HG02571 (cell line): ENCODE results near the gene UBAC2.
"Not testable (repeated sequence)": the region's sequence is repeated elsewhere in the genome, so short reads cannot be mapped to it uniquely, and the experiment has no call there.

ENCODE experiments used
- ATAC-seq: cut with Tn5 transposase; IDR thresholded peaks from one replicate; pipeline ENCODE4 v1.9.1; 2021; ENCODE audit warnings: mild to moderate bottlenecking, moderate library complexity; ENCODE audit not compliant: unreplicated experiment

The UBAC2 gene

DNA sequence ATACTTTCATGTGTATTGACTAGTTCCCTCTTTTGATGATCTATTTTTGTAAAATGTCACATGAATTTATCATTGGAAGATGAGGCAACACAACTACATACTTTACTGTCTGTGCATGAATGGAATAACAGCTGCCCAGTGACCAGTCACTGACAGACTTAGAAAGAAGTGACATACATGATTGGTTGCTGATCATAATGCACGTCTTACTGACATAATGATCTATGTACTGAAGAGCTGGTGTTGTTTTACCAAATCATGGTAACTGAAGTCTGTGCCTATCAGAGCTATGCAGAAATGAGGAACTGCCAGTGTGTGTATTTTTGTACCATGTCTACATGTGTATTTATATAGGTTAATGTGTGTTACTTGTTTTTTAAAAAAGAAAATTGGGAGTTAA, 31.1 kb downstream of the UBAC2 start:
- ATAC-seq: no peak

DNA sequence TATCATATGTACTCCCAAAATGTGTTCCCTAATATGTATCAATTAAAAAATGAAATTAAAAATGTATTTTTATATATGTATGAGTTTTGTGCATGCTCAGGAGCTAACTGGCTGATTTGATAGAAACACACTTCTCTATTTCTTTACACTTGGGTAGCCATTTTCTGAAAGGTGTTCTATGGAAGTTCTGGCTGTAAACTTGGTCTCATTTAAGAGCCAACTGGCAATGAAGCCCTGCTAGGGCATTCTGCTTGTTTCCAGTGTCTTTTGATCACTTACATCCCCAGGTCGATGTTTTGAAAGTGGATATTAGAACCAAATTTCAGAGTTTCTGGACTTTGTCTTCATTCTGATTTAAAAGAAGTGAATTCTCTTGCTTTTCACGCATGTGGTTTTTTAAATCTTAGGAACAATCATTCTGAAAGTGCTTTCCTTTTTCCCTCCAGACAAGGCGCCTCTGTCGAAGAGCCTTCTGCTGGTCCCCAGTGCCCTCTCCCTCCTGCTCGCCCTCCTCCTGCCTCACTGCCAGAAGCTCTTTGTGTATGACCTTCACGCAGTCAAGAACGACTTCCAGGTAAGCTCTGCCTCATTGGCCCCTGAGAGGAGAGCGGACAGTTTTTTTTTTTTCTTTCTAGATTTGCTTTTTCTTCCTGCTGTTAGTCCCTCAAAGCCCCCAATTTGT, 37.5 kb downstream of the UBAC2 start:
- no peak for ATAC-seq

DNA sequence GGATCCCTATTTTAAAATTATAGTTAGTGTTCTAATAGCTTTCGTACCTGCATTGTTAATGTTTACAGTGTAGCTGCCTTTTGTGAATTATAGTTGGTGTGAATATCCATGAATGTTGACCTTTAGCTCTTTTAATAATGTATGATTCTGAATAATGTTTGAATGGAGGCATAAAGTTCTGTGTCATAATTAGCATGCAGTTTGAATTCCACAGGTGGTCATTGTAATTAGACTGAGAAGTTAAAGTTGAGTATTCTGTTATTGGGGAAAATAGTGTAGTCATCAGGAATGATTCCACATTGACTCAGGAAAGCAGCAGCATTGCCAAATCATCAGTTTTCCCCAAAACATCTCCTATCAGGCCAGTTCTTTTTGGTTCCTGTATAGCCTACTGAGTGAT, 45.4 kb downstream of the UBAC2 start:
- no peak for ATAC-seq

DNA sequence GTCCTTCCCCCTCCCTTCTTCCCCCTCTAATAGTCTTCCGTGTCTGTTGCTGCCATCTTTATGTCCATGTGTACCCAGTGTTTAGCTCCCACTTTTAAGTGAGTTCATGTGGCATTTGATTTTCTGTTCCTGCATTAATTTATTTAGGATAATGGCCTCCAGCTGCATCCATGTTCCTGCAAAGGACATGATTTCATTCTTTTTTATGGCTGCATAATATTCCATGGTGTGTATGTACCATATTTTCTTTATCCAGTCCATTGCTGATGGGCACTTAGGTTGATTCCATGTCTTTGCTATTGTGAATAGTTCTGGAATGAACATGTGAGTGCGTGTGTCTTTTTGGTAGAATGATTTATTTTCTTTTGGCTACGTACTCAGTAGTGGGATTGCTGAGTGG, 48.5 kb downstream of the UBAC2 start:
- ATAC-seq: not testable (repeated sequence)

DNA sequence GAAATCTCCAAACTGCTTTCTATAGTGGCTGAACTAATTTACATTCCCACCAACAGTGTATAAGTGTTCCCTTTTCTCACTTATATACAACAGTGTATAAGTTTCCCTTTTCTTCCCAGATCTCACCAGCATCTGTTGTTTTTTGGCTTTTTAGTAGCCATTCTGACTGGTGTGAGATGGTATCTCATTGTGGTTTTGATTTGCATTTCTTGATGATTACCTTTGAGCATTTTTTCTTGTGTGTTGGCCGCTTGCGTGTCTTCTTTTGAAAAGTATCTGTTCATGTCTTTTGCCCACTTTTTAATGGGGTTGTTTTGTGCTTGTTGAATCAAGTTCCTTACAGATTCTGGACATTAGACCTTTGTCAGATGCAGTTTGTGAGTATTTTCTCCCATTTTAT, 49.0 kb downstream of the UBAC2 start:
- not testable (repeated sequence) for ATAC-seq

DNA sequence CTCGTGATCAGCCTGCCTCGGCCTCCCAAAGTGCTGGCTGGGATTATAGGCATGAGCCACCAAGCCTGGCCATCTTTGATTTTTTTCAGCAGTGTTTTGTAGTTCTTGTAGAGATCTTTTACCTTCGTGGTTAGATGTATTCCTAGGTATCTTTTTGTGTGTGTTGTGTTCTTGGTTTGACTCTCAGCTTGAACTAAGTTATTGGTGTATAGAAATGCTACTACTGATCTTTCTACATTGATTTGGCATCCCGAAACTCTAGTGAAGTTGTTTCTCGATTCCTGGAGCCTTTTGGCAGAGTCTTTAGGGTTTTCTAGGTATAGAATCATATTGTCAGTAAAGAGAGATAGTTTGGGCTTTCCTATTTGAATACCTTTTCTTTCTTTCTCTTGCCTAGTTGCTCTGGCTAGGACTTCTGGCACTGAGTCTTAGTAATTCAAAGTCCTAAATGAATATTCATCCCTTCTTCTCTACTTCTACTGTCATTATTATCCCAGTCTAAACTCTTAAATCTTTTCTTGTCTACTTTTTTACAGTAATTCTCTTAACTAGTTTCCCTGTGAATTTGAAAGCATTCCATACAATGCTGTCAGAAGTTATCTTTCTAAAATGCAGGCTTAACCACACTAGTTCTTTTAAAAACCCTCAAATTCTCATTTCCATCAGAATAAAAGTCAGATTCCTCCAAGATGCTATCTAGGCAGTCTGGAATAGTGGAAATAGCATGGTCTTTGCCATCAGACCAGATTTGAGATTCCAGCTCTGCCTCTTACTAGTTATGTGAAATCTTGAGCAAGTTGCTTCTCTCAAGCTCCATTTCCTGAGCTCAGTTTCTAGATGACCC, 50.5 kb downstream of the UBAC2 start:
- ATAC-seq: no peak

DNA sequence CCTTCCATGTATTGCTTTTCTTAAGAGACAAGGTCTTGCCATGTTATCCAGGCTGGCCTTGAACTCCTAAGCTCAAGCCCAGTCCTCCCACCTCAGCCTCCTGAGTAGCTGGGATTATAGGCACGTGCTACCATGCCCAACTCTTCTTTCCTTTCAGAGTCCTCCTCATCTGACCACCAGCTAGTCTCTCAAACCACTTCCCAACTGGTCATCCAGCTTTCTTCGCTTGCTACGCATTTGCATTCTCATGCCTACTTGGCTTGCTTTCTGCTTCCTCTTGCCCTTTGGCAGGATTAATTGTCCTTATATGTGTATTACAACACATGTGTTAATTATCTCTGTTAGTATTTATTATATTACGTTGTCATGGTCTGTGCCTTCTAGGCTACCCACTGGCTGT, 51.3 kb downstream of the UBAC2 start:
- ATAC-seq: no peak

DNA sequence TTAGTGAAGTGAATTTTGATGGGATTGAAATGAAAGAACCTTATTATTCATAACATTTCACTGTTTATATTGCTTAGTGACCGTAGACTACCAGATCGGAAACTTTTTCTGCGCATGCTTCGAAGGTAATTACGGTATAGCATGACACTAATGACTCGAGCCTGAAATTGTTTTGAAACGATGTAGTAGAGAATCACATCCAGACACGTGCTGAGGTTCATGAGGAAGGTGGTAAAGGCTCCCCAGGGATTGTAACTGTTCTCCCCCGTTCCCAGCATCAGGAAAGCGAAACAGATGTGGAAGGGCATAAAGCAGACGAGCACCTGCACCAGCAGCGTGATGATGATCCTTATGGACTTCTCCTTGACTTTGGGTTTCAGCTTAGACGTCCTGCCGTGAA, 54.2 kb downstream of the UBAC2 start:
- ATAC-seq: no peak

DNA sequence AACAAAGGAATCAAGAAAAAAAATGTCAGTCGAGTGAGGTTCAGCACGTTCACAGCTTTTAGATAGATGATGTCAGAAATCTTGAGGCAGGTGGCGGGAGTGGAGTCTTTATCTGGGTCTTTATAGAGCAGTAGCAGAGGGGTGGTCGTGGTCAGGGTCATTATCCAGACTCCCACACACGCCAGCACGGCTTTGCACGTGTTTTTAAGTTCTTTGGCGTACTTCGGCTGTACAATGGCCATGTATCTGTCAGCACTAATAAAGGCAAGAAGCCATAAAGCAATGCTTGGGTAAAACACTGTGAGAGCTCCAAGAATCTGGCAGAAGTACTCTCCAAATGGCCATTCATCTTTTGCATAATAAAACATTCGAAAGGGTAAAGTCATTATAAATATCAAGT, 54.6 kb downstream of the UBAC2 start:
- no peak for ATAC-seq

DNA sequence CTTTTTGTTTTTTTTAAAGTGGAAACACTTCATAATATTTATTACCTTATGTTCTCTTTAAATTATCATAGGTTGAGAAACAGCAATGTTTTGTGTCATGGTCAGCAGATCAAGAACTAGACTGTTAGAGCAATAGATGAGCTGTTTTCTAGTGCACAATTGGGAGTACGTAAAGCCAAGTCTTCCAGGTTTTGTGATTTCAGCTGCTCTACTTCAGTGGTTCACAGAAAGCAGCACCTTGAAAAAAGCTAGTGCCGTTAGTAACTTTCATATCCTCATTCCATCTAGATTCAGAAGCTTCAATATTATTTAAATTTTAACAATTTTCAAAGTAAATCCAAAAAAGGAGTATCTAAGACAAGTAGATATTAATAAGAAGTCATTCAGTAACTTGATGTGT, 55.6 kb downstream of the UBAC2 start:
- ATAC-seq: no peak

DNA sequence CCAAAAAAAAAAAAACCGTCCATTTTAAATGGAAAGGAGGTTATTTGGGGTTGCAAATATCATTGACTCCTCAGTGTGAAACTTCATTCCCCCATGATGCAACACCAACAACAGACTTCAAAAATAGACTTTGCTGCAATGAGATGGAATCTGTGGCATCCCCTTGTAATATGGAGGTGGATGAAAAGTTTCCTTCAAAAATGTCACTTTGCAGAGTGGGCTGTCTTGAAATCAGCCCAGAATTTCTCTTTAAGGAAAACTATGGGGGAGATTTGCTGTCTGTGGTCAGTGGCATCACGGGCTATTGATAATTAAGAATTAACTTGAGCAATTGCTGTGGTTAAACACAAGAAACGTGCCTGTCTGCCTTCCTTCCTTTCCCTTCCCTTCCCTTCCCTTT, 56.1 kb downstream of the UBAC2 start:
- ATAC-seq: no peak

DNA sequence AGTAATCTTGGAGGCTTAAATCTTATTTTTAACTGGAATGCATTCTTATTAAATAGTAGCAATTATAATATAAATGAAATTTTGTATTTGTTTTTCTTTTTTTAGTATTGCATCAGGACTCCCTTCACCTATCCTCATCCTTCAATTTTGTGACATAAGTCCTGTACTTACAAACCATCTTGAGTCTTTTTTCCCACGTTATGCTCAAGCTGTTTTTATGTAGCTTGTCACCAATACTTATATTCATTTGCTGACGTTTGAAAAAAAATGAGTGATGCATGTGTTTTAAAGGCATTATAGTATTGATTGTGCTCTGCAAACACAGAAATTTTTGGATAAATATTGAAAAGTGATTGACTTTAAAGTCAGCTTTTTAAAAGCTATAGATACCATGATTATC, 56.6 kb downstream of the UBAC2 start:
- no peak for ATAC-seq

DNA sequence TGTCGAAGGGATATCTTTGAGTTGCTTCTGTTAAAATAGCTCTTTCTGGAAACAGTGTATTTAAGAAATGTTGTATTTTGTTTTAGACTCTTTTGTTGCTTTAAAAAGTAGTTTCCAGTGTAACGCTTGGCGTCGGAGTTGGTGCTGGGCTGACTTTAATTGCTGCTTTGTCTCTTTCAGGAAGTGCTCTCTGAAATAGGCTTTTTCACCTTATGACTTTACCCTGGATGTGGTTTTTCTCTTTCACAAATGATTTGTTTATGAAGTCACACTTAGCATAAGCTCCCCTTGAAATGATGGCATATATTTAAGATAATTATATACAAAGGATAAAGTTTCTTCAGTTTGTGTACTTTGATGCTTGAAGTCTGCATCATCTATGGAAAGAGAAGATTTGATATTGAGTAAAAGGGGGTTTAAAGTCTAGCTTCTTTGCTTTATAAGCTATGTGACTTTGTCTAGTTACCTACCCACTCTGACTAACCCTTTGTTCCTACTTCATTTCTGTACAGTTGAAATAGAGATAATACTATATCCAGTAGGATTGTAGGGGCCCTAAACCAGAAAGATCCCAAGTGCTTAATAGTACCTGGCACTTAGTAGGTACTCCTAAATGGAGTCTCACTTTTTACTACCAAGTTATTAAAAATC, 57.7 kb downstream of the UBAC2 start, which contains the start of gene GPR18:
TSS of gene GPR18 (minus strand) at position 170 of the 651 bp plus-strand sequence. CDS start 2,507 bp downstream, outside the sequence.
- ATAC-seq: peak; percentile 89

DNA sequence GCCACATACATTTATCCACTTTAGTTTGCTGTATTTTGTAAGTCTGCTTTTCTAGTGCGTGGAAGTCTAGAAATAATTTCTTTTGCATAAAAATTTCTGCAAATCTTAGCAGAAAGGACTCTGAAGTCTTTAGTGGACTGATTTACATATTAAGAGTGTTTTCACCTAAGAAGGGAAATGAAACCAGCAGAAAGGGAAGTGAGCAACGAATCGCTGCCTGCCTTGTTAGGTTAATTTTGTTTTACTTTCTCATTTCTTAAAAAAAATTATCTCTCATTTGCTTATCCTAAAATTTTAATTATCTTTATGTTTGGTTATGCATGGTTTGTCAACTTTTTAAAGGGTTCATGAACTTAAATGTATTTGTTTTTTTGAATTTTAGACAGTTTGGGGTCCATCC, 58.3 kb downstream of the UBAC2 start:
- ATAC-seq: no peak

DNA sequence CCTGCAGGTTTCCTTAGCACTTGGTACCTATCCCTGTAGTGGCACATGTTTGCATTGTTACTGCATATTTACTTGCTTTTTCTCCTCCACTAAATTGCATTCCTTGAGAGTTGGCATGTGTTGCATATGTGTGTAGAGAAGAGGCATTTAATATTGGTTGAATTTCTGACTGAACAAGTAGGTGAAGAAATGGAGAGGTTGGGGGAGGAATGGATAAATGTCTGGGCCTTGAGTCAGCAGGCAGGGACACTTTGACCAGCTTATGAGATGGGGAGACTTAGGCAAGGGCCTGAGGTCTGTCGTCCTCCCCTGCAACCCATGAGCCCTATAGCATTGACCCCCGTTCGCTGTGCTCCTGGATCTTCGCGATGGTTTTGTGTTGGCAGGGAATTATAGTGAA, 59.6 kb downstream of the UBAC2 start:
- ATAC-seq: no peak

DNA sequence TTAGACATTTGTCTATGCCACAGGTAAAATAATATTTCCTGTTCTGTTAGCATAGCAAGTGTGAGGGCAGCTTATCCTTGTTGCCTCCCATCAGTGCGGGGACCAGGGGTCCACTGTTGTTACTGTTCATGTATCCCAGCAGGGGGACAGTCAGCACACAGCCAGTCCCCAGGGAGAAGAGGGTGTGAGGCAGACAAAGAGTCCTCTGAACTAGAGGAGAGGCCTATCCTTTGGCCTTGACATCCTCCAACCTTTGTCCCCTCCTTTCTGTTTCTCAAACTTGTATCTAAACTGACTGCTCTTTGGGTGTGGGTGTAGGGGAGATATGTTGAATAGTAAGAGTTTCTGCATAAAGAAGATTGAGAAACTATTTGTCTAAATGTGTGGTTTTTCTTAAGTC, 60.4 kb downstream of the UBAC2 start:
- ATAC-seq: no peak

DNA sequence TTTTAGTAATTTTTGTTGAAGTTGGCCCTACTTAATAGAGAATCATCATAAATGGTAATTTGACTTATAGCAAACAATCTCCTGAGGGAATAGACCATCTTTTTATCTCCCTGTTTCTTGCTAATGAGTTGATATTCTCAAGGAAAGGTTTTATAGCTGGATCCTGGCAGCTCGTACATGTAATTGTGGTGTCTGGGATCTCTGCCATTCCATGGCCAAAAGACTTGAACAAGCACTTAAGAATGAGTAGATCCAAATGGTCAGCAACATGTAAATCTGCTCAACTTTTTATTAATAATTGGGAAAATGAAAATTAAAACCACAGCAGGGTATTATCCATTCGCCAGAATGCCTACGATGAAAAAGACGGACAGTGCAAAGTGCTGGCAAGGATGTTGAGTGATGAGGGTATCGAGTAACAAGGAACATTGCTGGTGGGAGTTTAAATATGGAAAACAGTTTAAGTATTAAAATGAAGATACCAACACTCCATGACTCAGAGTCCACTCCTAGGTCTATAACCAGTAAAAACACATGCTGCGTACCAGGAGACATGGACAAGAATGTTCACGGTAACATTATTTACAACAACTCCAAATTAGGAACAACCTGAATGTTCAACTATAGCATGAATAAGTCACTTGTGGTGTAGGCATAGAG, 62.6 kb downstream of the UBAC2 start:
- no peak for ATAC-seq

DNA sequence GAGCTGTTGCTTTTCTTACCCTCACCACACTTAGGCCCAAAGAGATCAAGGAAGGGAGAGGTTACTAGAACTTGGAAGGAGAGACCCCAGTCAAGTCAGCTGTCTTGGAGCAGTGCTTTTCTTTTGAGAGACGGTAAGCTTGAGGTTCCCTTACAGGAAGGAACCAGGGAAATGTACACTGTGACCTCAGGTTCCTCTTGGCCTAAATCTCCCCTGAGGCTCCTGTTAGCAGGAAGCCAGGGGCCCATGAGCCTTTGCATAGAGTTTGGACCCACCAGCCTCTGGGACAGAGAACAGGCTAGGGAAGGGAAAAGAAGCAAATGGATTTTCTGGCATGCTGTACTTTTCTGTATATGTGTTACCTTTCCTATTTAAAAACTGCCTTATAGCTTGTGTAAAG, 63.4 kb downstream of the UBAC2 start:
- ATAC-seq: no peak

DNA sequence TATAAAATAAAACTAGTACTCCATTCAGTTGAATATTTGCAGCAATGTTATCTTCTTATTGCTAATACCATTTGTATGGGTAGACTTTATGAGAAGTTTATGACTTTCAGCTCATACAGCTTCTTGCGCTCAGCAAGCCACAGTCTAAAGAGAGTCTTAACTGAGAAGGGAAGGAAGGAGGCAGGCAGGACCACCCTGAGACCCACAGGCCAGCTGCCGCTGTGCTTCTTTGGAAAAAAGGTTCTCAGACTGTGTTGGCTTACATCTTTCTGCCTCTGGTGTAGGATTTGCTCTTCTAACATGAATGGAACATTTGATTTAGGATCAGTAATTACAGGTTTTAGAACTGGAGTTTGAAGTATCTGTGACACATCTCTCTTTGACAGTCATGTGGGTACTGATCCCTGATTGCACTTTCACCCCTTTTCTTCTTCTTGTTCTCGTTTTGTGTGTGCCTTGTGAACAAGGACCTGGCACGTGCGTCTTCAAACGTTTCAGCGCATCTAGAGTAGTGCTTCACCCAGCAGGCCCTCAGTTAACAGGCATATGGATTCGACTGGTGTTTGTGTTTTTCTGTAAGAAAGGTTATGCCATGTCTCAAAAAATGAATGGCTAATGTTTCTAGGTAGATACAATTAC, 64.6 kb downstream of the UBAC2 start:
- ATAC-seq: no peak

DNA sequence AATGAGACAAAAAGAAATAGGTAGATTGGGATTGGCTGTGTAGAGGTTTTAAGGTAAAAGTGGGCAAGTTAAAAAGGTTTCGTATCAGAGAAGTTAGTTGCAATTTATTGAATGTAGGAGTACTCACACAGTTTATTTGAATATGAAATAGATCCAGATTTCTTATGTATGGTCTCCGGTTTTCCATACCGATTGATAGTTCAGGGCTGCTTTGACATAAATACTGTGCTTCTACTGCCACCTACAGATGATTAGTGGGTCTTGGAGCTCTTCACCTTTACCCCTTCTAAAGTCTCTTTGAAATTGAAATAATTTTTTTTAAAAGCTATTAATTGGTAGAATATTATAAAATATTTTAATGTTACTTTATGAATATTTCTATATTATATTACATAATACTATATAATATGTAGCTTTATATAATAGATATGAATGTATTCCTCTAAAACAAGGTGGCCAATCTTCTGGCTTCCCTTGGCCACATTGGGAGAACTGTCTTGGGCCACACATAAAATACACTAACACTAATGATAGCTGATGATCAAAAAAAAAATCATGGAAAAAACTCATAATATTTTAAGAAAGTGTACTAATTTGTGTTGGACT, 65.3 kb downstream of the UBAC2 start:
- ATAC-seq: no peak
